NCI-H460 (cell line): ENCODE measurements around the gene CERS6. TPM values are rescaled to one million over a fixed set of nuclear protein-coding genes. Genes with fewer than 3 reads are reported as not detected.

Experiments used
- DNase-seq: peaks from one replicate; pipeline ENCODE4 v3.0.0-alpha.2; 2016; ENCODE audit warnings: low read depth; ENCODE audit errors: extremely low read depth
- small RNA-seq, 2 experiments: library from RNA; depleted of rRNA; stranded (forward); fragments of <200 nt; gene quantifications; one replicate each; pipeline ENCODE3, GENCODE V24; 2014
- total RNA-seq: library from RNA; depleted of rRNA; stranded (reverse); fragments of >200 nt; shearing (Covaris generic); gene quantifications from 2 replicates; pipeline ENCODE4 v1.2.3, GENCODE V29; 2014; rRNA removed

The CERS6 gene
- total RNA-seq, 1 experiment from 2014 or later, result 57.3 TPM

DNA sequence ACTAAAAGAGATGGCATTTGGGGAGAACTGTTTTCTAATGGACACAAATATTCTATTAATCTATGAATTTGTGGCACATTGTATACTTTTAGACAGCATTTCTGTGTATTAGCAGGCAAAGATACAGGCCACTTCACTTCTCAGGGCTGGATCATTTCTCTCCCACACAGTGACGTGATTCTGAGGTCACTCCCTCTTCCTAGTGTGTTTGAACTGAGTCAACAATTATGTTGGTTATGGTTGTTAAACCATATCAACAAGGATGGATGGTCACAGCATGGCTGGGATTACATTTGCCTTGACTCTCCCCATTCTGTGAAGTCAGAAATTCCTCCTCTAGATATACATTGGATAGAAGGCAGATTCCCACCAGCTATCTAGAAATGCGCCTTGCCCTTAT is 358.0 kb downstream of the CERS6 start:
- no peak for DNase-seq

DNA sequence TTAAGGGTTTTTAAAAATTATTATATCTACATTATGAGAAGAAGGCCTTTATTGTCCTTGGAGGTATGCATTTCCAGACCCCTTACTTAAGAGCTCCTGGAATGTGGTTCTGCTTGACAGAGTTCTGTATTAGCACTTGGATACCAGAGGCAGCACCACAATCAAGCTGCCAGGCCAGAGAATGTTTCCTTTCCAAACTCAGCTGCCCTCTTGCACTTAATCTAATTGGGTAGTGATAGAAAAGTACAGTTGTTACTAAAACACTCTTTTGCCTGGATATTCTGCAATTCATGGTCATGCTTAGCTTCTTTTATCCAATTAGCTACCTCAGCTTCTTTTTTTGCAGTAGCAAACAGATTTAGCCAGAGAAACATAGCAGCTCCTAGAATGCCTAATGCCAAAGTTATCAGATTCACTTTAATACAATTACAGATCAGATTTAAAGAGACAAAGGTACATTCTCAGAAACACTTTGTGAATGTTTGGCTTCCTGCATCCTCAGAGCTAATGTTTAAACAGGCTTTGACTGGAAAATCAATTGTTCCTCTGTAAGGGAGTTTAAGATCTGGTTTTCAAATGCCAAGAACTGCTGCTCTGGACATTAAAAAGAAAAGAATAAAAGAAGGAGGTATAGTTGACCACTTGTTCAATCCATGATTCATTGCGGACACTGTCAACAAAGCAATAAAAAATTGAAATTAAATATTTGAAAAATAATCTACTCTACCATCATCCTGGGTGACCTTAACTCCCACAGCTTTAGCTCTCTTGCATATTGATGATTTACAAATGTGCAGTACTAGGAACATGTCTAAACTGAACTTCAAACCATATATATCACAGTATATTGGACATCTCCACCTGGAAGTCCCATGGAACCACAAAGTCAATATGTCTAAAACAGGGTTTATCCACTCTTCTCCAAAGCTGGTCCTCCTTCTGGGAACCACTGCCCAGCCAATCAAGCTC is 359.2 kb downstream of the CERS6 start:
- DNase-seq, result no peak

DNA sequence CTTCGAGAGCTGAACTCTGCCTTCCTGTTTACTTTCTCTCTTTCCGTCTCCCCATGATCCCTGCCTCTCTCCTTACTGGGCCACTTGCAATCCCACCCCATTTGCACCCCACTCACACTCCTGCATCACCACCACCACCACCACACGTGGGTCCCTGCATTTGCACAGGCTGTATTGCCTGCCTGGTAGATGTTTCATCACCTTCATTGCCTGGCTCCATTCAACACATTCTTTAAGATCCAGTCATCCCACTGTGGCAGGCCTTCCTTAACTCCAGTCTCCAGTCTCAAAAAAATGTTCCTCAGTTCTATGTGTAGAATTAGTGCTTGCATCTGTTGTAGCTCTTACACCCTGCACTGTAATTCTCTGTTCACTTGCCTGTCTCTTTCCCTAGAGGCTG is 360.3 kb downstream of the CERS6 start:
- DNase-seq, result no peak

DNA sequence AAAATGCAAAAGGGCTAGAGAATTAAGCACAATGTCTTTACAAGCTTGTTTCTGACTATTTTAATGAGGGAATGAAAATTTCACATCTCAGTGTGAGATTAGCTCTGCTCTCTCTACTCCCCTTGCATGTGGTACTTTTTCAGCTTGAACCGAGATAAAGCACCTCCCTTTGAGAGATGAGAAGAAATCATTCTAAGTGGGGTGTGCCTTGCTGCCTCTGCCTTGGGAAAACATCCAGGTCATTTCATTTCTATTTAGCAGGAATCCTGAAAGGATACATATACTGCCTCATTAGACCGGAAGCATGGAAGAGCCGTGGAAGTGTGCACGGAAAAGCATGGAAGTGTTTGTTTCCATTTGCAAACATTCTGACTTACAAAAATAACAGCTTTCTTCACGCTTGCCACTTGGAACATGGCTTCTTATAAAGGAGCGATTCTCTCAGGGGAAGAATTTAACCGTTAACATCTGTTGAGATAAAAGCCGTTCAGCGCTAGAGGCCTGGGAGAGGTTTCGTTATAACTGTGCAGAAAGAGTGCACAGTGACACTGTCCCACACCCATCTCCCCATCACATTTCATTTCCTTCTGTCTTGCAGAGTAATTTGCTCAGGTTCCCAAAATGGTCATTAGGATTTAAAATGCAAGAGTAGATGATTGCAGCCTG is 363.1 kb downstream of the CERS6 start:
- no peak for DNase-seq

DNA sequence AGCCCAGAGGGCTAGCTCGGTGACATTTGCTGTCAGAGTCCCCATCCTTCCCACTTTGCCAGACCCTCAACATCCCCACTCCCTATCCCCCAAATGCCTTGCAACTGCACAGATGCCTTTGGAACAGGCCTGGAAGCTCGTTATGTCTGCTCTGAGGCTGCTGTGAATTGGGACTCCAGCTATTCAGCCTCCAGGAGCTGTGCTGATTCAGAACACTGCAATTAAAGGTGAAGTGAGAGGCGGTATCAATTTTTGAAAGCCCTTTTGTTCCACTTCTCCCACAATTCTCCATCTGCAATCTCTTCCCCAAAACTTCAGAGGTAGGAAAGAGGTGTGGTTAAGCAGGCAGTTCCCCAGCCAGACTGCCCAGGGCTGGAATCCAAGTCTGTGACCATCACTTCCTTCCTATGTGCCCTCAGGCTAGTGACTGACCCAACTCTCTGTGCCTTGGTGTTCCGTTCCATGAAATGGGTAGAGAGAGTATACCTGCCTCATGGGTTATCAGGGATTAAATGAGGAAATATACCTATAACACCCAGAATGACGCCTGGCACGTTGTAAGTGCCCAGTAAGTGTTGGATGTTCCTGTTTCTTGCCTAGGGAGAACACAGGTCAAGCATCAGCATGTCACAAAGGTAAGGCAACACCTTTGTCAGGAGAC is 363.9 kb downstream of the CERS6 start:
- DNase-seq, result no peak

DNA sequence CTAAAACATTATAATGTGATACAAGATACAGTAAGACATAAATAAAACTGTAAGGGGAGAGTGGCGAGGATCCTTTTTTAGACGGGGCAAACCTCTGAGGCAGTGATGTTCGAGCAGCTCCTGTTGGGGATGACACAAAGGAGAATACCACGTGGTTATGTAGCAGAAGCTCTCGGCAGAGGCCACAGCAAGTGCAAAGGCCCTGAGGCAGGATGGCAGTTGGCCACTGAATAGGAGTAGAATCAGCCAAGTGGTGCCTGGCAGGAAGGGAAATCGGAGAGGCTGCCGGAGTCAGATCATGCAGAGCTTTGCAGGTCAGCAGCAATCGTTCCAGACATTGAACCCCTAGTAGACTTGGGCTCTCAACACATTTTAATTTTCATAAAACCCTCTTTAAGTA is 365.5 kb downstream of the CERS6 start:
- no peak for DNase-seq

DNA sequence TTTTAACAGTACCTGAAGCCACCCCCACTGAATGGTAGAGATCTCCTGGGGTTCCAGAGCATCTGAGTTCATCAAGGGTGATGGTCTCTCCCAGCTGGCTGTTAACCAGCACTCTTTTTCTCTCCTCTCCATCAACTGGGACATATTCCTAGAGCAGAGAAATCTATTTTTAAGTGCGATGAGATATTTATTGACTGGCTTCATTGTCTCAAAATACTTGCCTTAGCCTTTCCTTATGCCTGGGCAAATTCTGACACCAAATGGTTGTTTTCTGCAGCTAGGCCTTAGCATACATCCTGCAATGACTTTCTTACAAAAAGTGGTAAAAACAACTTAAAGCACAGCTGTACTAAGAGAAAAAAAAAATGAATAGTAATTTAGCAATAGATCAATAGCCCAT is 365.9 kb downstream of the CERS6 start:
- no peak for DNase-seq

Small RNA genes lying within 50 kb of the gene (small RNA-seq; reads per million reads assigned to genes)
- gene MIR4774 (0.02 to 0.06 reads per million in 2 experiments), gene RN7SL813P (0 reads per million in 2 experiments), gene RNU6-766P (0 reads per million in 2 experiments)

Other genes with a start within 250 kb of the CERS6 start
- 17.3 and 18.3 TPM in 2 replicates for gene STK39, start 208.7 kb upstream of the CERS6 start, total RNA-seq